ENCODE data around the gene RPL29. TPM values are rescaled to one million over a fixed set of nuclear protein-coding genes. Genes with fewer than 3 reads are reported as not detected.

Gene RPL29
- total RNA-seq, 2 donors from 2014 or later = 1,051 to 1,273 TPM

DNA sequence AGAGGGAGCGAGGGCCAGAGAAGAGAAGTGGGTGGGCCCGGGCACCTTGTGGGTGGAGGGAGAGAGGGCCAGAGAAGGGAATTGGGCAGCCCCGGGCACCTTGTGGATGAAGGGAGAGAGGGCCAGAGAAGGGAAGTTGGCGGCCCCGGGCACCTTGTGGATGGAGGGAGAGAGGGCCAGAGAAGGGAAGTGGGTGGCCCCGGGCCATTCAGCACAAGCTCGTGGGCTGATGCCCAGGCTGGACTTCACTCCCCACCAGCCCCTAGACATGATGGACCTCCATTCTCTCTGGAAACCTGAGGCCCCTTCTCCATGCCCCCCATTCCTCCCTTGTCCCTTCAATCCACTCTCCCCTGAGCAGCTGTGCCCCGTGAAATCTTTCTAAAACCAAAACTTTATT is 44.9 kb upstream of the RPL29 start:
- DNase-seq = no peak
- Histone ChIP-seq H3K9ac (ENCODE audit: low read depth in 2 of 2, low read length in 2 of 2) (no peak overlapping the region), H3K27me3 (no peaks in the 10 kb centered on the region), H3K4me3 (no peak overlapping the region), H3K36me3 (no peaks in the 10 kb centered on the region), H3K9me3 (no peaks in the 10 kb centered on the region), H3K27ac (no peak overlapping the region), H3K4me1 (no peaks in the 10 kb centered on the region)
- TF ChIP-seq, protein P1, sequence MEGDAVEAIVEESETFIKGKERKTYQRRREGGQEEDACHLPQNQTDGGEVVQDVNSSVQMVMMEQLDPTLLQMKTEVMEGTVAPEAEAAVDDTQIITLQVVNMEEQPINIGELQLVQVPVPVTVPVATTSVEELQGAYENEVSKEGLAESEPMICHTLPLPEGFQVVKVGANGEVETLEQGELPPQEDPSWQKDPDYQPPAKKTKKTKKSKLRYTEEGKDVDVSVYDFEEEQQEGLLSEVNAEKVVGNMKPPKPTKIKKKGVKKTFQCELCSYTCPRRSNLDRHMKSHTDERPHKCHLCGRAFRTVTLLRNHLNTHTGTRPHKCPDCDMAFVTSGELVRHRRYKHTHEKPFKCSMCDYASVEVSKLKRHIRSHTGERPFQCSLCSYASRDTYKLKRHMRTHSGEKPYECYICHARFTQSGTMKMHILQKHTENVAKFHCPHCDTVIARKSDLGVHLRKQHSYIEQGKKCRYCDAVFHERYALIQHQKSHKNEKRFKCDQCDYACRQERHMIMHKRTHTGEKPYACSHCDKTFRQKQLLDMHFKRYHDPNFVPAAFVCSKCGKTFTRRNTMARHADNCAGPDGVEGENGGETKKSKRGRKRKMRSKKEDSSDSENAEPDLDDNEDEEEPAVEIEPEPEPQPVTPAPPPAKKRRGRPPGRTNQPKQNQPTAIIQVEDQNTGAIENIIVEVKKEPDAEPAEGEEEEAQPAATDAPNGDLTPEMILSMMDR (IDR thresholded peaks at IDR 0.05) = no peak
- intact Hi-C loops (cut with DNase I) = no loop called here

DNA sequence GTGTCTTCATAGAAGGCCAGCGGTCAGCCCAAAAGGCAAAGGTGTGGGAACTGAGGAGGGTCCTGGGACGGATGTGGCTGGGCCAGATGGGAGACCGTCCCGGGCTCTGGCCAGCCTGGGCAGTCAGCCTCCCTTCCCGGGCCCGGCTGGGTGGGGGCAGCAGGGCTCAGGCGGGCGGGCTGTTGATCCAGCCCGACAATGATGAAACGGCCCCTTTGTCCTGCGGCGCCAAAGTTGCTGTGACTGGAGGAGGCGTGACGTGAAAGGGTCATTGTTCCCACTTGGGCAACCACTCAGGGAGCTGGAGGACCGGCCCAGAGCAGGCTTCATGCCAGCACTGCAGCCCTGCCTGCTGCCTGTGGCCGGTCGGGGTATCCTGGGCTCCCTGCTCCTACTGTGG is 44.2 kb upstream of the RPL29 start:
- TF ChIP-seq, protein P1 (IDR thresholded peaks at IDR 0.05) = no peak
- Histone ChIP-seq H3K36me3 (no peaks in the 10 kb centered on the region), H3K4me3 (no peak overlapping the region), H3K27me3 (no peaks in the 10 kb centered on the region), H3K4me1 (no peaks in the 10 kb centered on the region), H3K27ac (no peak overlapping the region), H3K9ac (ENCODE audit: low read depth in 2 of 2, low read length in 2 of 2) (no peak overlapping the region), H3K9me3 (no peaks in the 10 kb centered on the region)
- DNase-seq = no peak
- intact Hi-C loops (cut with DNase I) = no loop called here

DNA sequence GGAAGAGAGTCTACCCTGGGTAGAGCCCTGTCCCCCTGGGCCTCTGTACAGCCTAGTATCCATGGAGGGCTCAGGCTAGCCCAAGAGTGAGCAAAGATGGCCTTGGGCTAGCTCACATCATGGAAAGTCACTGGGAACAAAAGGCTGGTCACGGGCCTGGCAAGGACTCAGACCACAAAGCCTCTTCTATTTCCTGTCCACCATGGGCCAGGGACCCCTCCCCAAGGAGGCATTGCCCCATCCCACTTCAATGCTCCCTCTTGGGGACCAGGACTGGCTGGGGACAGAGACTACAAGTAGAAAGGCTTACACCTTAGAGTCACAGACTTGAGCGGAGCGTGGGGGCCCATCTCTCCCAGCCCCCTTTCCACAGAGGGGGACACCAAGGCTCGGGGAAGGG is 43.7 kb upstream of the RPL29 start:
- TF ChIP-seq, protein P1 (IDR thresholded peaks at IDR 0.05) = no peak
- intact Hi-C loops (cut with DNase I) = no loop called here
- Histone ChIP-seq H3K27me3 (no peaks in the 10 kb centered on the region), H3K36me3 (no peaks in the 10 kb centered on the region), H3K9me3 (no peaks in the 10 kb centered on the region), H3K4me1 (no peaks in the 10 kb centered on the region), H3K27ac (no peak overlapping the region), H3K9ac (ENCODE audit: low read depth in 2 of 2, low read length in 2 of 2) (no peak overlapping the region), H3K4me3 (no peak overlapping the region)
- no peak for DNase-seq

DNA sequence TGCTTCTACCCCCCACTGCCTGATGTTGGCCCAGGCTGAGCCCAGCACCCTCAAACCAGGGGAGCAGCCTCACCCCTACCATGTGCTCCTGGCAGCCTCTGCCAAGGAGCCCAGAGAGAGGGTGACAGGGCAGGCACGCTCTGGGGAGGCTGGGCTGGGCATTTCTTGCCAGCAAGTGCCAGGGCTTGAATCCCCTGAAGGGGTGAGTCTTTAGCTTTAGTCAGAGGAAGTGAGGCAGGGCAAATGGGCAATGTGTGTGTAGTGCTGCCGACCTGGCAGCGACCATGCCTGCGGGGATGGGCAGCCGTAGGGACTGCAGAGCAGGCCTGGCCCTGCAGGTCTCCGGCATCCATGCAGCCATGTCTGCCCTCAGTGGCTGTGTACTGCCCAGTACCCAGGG is 42.5 kb upstream of the RPL29 start:
- Histone ChIP-seq H3K9ac (ENCODE audit: low read depth in 2 of 2, low read length in 2 of 2) (no peak overlapping the region), H3K36me3 (no peaks in the 10 kb centered on the region), H3K4me1 (no peaks in the 10 kb centered on the region), H3K27me3 (no peaks in the 10 kb centered on the region), H3K9me3 (no peaks in the 10 kb centered on the region), H3K27ac (no peak overlapping the region), H3K4me3 (no peak overlapping the region)
- DNase-seq = no peak
- TF ChIP-seq, protein P1 (IDR thresholded peaks at IDR 0.05) = no peak
- intact Hi-C loops (cut with DNase I) = no loop called here

DNA sequence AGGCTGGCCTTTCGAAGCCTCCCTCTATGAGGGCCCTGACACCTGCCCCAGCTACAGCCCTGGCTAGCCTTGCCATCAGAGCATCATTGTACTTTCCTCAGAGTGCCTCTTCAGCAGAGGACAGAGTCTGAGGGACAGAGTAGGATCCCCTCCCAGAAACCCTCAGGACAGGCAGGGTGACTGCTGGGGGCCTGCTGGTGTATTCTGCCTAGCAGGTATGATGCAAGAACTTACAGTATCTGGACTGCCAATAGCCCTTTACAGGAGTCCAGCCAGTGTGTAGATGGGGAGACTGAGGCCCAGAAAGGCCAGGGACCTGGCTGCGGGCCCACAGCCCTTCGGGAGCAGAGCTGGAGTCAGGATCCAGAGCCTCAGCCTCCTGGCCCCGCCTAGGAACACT is 41.6 kb upstream of the RPL29 start:
- Histone ChIP-seq H3K9ac (ENCODE audit: low read depth in 2 of 2, low read length in 2 of 2) (no peak overlapping the region), H3K4me1 (no peaks in the 10 kb centered on the region)
- intact Hi-C loops (cut with DNase I) = no loop called here

More for the DNA sequence above, 41.6 kb upstream of the RPL29 start:
- TF ChIP-seq, protein P1 (IDR thresholded peaks at IDR 0.05) = no peak
- DNase-seq = no peak
- Histone ChIP-seq H3K27me3 (no peaks in the 10 kb centered on the region), H3K9me3 (no peaks in the 10 kb centered on the region), H3K36me3 (no peaks in the 10 kb centered on the region), H3K4me3 (no peak overlapping the region), H3K27ac (no peak overlapping the region)

Data from colonic mucosa (tissue), 4 donors.